ENCODE data around the gene INPP4A.
"Not testable (repeated sequence)": the region's sequence is repeated elsewhere in the genome, so short reads cannot be mapped to it uniquely, and the experiment has no call there.

Gene INPP4A

DNA sequence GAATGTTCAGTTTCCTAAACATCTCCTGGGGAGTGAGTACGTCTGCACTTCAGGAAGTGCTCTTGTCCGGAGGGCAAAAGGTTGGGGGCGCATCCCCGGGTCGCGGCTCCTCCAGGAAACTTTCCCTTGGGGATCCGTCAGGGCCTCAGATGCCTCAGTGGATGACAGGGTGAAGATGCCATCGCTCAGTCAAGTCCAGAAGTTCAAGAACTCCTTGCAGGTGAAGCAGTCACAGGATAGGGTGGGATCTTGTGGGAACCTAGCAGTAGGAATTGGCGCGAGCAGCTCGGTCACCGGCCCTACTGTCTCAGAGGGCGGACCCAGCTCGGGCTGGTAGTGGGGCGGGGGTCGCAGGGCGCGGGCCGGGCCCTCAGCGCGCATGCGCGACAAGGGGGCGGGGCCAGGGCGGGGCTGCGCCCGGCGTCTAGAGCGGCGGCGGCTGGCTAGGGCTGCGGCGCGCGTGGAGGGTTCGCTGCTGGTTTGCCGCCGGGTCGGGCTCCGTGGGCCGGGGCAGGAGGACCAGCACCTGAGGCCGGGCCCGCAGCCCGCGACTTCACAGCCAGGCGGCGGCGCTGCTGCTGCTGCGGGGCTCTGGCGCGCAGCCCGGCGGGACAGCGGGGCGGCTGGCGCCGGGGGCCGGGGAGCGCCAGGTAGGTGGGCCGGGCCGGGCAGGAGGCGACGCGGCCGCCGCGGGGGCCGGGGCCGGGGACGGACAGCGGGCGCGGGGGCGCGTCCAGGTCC, at the start of gene INPP4A:
Gene INPP4A, plus strand, starts transcription at position 423 of the 741 bp plus-strand sequence. CDS start 75,191 bp downstream, outside the sequence.
- DNase-seq: peak; percentile 56

DNA sequence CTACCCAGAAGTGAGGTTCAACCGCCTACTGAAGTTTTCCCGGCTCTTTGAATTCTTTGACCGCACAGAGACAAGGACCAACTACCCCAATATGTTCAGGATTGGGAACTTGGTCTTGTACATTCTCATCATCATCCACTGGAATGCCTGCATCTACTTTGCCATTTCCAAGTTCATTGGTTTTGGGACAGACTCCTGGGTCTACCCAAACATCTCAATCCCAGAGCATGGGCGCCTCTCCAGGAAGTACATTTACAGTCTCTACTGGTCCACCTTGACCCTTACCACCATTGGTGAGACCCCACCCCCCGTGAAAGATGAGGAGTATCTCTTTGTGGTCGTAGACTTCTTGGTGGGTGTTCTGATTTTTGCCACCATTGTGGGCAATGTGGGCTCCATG, 48.7 kb upstream of the INPP4A start:
- DNase-seq: no peak

DNA sequence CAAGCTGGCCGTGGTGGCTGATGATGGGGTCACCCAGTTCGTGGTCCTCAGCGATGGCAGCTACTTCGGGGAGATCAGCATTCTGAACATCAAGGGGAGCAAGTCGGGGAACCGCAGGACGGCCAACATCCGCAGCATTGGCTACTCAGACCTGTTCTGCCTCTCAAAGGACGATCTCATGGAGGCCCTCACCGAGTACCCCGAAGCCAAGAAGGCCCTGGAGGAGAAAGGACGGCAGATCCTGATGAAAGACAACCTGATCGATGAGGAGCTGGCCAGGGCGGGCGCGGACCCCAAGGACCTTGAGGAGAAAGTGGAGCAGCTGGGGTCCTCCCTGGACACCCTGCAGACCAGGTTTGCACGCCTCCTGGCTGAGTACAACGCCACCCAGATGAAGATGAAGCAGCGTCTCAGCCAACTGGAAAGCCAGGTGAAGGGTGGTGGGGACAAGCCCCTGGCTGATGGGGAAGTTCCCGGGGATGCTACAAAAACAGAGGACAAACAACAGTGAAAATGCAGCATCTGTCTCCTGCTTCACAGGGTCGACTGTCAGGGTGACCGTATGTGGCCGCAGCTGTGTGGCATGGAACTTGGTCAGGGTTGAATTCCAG, 47.8 kb upstream of the INPP4A start:
- no peak for DNase-seq

DNA sequence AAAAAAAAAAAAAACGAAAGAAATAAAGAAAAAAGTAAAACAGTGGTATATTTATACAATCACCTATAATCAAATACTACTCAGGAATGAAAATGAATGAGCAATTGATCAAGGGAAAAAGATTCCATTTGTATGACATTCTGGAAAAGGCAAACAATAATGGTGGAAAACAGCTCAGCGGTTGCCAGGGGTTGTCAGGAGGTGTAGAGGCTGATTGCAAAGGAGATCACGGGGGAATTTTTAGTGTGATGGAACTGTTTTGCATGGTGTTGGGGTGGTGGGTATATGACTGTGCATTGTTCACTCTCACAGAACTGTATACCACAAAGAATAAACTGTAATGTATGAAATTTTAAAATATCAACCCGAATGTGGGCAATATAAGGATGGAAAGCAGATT, 45.5 kb upstream of the INPP4A start:
- no peak for DNase-seq

- DNase-seq: no peak
Measured at GRCh38 chr2:98403878-98404277, 40.8 kb upstream of the INPP4A start.

DNA sequence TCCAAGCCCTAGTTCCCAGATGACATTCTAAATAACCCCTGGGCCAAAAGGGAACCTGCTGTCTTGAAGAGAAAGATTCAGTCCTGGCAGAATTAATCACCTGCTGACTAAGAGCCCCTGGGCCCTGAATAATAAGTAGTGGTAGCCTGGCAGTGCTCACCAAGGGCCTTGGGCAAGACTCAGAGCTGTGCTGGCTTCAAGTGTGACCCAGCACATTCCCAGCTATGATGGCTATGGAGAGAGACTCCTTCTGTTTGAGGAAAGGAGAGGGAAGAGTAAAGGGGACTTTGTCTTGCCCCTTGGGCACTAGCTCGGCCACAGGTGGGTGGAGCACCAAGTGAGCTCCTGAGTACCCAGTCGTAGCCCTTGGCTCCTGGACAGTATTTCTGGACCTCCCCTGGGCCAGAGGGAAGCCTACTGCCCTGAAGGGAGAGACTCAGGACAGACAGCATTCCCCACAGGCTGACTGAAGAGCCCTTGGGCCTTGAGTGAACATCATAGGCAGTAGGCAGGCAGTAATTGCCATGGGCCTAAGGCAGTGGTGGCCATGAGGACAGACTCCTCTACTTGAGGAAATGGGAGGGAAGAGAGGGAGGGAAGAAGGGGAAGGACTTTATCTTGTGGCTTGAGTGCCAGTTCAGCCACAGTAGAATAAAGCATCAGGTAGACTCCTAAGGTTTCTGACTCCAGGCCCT, 40.0 kb upstream of the INPP4A start:
- DNase-seq: no peak

DNA sequence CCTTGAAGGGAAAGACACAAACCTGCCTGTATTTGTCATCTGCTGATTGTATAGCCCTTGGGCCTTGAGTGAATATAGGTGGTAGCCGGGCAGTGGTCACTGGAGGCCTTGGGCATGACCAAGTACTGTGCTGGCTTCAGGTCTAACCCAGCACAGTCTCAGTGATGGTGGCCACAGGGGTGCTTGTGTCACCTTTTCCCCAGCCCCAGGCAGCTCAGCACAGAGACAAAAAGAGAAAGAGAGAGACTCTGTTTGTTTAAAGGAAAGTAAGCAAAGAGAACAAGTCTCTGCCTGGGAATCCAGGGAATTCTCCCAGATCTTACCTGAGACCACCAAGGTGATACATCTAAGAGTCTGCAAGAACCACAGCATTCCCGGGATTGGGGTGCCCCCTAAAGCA, 39.4 kb upstream of the INPP4A start:
- DNase-seq: no peak

- DNase-seq: no peak
Measured at GRCh38 chr2:98408155-98408554, 36.5 kb upstream of the INPP4A start.

GRCh38 chr2:98412751-98413458, 31.8 kb upstream of the INPP4A start:
- DNase-seq: peak; percentile 60

DNA sequence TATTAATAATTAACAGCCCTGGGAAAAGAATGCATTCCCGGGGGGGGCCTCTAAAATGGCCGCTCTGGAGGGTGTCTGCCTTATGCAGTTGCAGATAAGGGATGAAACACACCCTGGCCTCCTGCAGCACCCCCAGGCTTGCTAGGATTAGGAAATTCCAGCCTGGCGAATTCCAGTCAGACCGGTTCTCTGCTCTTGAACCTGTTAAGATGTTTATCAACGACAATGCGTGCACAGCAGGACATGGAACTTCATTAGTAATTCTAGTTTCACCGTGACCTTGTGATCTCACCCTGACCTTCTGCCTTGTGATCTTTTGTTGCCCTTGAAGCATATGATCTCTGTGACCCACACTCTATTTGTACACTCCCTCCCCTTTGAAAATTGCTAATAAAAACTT, 30.4 kb upstream of the INPP4A start:
- not testable (repeated sequence) for DNase-seq

DNA sequence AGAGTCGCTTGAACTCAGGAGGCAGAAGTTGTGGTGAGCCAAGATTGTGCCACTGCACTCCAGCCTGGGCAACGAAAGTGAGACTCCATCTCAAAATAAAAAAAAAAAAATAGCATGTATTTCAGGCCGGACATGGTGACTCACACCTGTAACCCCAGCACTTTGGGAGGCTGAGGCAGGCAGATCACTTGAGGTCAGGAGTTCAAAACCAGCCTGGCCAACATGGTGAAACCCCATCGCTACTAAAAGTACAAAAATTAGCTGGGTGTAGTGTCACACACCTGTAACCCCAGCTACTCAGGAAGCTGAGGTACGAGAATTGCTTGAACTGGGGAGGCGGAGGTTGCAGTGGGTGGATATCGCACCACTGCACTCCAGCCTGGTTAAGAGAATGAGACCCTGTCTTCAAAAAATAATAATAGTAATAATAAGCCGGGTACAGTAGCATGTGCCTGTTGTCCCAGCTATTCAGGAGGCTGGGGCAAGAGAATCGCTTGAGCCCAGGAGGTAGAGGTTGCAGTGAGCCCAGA, 28.9 kb upstream of the INPP4A start:
- DNase-seq: not testable (repeated sequence)

GRCh38 chr2:98416383-98417159, 28.1 kb upstream of the INPP4A start:
- DNase-seq: no peak

DNA sequence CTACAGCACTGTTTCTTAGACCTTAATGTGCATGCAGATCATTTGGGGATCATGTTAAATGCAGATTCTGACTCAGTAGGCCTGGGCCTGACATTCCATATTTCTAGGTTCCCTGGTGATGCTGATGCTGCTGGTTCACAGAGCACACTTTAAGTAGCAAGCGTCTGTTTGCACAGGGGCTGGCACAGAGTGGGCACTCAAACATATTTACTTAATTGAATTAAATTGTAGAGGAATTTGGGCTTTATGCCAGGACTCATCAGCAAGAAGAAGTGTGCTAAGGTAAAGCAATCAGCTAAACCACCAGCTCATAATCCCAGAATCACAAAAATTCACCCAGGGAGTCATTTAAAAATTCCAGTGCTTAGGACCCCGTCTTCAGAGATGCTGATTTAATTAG, 25.1 kb upstream of the INPP4A start:
- DNase-seq: peak; percentile 3

GRCh38 chr2:98419977-98420725, 24.5 kb upstream of the INPP4A start:
- no peak for DNase-seq

DNA sequence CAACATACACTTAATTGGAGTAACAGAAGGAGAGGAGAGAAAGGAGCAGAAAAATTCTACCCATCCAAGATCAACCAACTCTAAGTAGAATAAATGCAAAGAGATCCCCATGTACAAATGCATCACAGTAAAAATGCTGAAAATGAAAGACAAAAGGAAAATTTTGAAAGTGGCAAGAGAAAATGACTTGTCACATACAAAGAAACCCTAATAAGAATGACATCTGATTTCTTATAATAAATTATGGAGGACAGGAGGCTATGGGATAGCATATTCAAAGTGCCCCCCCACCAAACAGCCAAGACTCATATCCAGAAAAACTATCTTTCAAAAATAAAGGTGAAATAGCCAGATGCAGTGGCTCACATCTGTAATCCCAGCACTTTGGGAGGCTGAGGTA, 22.2 kb upstream of the INPP4A start:
- no peak for DNase-seq

GRCh38 chr2:98426771-98427170, 17.9 kb upstream of the INPP4A start:
- no peak for DNase-seq

- DNase-seq: no peak
Measured at GRCh38 chr2:98432145-98432544, 12.5 kb upstream of the INPP4A start.

DNA sequence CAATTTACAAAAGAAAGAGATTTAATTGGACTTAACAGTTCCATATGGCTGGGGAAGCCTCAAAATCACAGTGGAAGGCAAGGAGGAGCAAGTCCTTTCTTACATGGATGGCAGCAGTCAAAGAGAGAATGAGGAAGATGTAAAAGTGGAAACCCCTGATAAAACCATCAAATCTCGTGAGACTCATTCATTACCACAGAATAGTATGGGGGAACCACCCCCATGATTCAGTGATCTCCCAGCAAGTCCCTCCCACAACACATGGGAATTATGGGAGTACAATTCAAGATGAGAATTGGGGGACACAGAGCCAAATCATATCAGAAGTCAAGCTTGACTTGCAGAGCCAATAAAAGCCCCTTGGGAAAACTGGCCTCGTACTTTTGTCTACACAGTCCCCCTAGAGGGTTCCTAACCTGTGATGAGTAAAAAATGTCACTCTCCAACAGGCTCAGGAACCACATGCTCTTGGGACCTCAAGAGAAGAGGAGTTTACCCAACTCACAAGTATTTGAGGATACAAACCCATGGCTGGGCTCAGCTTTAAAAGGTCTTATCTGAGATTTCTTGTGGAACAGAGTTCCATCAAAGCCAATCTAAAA, 11.2 kb upstream of the INPP4A start:
- no peak for DNase-seq

- no peak for DNase-seq
Measured at GRCh38 chr2:98434492-98434891, 10.2 kb upstream of the INPP4A start.

DNA sequence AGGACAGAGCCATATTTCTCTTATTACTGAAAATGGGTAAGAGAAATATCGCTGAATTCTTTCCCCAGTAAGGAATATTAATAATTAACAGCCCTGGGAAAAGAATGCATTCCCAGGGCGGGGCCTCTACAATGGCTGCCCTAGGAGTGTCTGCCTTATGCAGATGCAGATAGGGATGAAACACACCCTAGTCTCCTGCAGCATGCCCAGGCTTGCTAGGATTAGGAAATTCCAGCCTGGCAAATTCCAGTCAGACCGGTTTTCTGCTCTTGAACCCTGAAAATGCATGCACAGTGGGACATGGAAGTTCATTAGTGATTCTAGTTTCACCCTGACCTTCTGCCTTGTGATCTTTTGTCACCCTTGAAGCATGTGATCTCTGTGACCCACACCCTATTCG, 9.0 kb upstream of the INPP4A start:
- not testable (repeated sequence) for DNase-seq

DNA sequence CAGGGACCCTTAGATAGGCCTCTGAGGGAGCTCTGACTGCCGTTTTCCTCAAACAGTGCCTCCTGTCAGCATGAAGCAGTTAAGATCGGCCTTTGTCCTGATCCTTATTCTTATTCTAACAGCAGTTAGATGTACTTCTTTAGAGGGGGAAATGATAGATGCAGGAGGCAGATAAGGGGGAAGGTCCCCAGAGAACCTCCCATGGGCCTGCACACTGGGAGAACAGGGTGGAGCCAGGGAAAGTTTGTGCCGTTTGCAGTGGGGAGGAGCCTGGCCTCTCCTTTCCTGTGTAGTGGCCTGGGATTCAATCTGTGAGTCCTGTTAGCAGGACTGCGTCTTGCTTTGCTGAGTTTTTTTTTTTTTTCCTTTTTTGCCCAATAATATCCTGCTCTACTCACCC, 7.9 kb upstream of the INPP4A start:
- no peak for DNase-seq

All from COR-L47 (cell line).